Measurements from ENCODE around the gene C10orf90. TPM values are rescaled to one million over a fixed set of nuclear protein-coding genes. Genes with fewer than 3 reads are reported as not detected.

Gene C10orf90
- total and polyA plus RNA-seq, 2 donors (not counting 3 experiments of a cell fraction or from before 2014, with no cell fraction given): not detected

DNA sequence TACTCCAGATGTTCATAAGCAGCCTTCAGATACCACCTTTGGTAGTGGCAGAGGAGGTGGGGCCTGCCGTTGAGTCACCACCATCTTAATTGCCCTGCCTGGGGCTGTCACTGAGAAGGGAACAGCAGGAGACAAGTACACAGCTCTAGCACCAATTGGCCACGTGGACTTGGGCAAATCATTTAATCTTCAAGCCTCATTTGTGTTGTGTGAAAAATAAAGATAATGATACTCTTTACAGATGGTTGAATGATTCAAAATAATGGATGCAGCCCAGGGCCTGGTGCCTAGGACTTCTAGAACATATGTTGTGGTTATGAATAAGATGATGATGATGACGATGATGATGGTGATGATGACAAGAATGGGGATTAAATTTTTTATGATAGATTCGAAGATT, 170.3 kb downstream of the C10orf90 start:
- Histone ChIP-seq H3K9me3 (replicated peaks; ENCODE audit: control insufficient read depth, insufficient read depth, low read length) (no peaks in the 10 kb centered on the region), H3K9ac (replicated peaks; ENCODE audit: extremely low read depth, insufficient read depth, low read length) (no peak overlapping the region), H3K79me2 (ENCODE audit: control insufficient read depth, insufficient read depth, low read length) (no peaks in the 10 kb centered on the region), H2AFZ (ENCODE audit: low read depth, low read length) (no peak overlapping the region), H3K4me2 (ENCODE audit: insufficient read depth, low read length) (no peak overlapping the region), H3K4me1 (ENCODE audit: control insufficient read depth, extremely low read depth, insufficient read depth, low read length) (no peaks in the 10 kb centered on the region), H3K27me3 (ENCODE audit: control insufficient read depth in 2 of 2, insufficient read depth in 2 of 2, low read length in 2 of 2) (no peaks in the 10 kb centered on the region), H3K36me3 (ENCODE audit: control insufficient read depth in 2 of 2, extremely low read depth in 1 of 2, insufficient read depth in 2 of 2, low read length in 2 of 2) (no peaks in the 10 kb centered on the region), H3K4me3 (replicated peaks in 1 of 3; ENCODE audit: insufficient read depth in 1 of 3, low read depth in 1 of 3, low read length in 3 of 3) (no peak overlapping the region), H3K9me1 (replicated peaks; ENCODE audit: control insufficient read depth, extremely low read depth, insufficient read depth, low read length) (no peaks in the 10 kb centered on the region), H4K20me1 (replicated peaks; ENCODE audit: control insufficient read depth, extremely low read depth, insufficient read depth, low read length) (no peaks in the 10 kb centered on the region), H3K27ac (ENCODE audit: insufficient read depth, low read depth, low read length) (no peak overlapping the region)
- BruUV-seq (replicated peaks): no TSS peak
- TF ChIP-seq EZH2 (IDR thresholded peaks at IDR 0.05; ENCODE audit: borderline replicate concordance, low read depth, low read length, severe bottlenecking) (no peak), POLR2AphosphoS5 (IDR thresholded peaks at IDR 0.05; ENCODE audit: insufficient read depth, low read depth, low read length) (no peak), MAX (IDR thresholded peaks at IDR 0.05; ENCODE audit: insufficient read depth, insufficient read length) (no peak), JUN (IDR thresholded peaks at IDR 0.05; ENCODE audit: borderline replicate concordance, insufficient read depth, insufficient read length, low read depth) (no peak), POLR2A (IDR thresholded peaks at IDR 0.05; ENCODE audit: low read depth, low read length) (no peak), MYC (IDR thresholded peaks at IDR 0.05; ENCODE audit: low read depth, low read length) (no peak), GATA2 (IDR thresholded peaks at IDR 0.05; ENCODE audit: insufficient read depth, insufficient read length, low read depth, low read length) (no peak), FOS (IDR thresholded peaks at IDR 0.05; ENCODE audit: borderline replicate concordance, insufficient read depth, low read length) (no peak)
- TF ChIP-seq, protein P1, sequence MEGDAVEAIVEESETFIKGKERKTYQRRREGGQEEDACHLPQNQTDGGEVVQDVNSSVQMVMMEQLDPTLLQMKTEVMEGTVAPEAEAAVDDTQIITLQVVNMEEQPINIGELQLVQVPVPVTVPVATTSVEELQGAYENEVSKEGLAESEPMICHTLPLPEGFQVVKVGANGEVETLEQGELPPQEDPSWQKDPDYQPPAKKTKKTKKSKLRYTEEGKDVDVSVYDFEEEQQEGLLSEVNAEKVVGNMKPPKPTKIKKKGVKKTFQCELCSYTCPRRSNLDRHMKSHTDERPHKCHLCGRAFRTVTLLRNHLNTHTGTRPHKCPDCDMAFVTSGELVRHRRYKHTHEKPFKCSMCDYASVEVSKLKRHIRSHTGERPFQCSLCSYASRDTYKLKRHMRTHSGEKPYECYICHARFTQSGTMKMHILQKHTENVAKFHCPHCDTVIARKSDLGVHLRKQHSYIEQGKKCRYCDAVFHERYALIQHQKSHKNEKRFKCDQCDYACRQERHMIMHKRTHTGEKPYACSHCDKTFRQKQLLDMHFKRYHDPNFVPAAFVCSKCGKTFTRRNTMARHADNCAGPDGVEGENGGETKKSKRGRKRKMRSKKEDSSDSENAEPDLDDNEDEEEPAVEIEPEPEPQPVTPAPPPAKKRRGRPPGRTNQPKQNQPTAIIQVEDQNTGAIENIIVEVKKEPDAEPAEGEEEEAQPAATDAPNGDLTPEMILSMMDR (IDR thresholded peaks at IDR 0.05; ENCODE audit: extremely low read depth in 1 of 2, insufficient read depth in 1 of 2, low read depth in 1 of 2, low read length in 2 of 2): no peak
- CTCF ChIA-PET: no interaction called here
- DNase-seq (ENCODE audit: low read depth, low spot score) (no peak), FAIRE-seq (no peak)
- POLR2A ChIA-PET: no interaction called here
- intact Hi-C loops (cut with micrococcal nuclease): no loop called here
- dilution Hi-C loops (cut with MboI; ENCODE audit: extremely low pct_ligation_motif_present, low sequenced_read_pairs): no loop called here
